Measurements from ENCODE around the gene CERS6.

CERS6 gene

GRCh38 chr2:168599738-168600137 is 143.7 kb downstream of the CERS6 start:
- TF ChIP-seq CTCF (IDR thresholded peaks at IDR 0.05), result no peak

- TF ChIP-seq CTCF (IDR thresholded peaks at IDR 0.05), result no peak
Observed at GRCh38 chr2:168600949-168601348, 144.9 kb downstream of the CERS6 start.

- no peak for TF ChIP-seq CTCF (IDR thresholded peaks at IDR 0.05)
Observed at GRCh38 chr2:168601741-168602140, 145.7 kb downstream of the CERS6 start.

GRCh38 chr2:168602379-168602778 is 146.3 kb downstream of the CERS6 start:
- no peak for TF ChIP-seq CTCF (IDR thresholded peaks at IDR 0.05)

GRCh38 chr2:168602846-168603401 is 146.9 kb downstream of the CERS6 start:
- TF ChIP-seq CTCF (IDR thresholded peaks at IDR 0.05), result no peak

- TF ChIP-seq CTCF (IDR thresholded peaks at IDR 0.05), result no peak
Observed at GRCh38 chr2:168603439-168603961, 147.4 kb downstream of the CERS6 start.

GRCh38 chr2:168604252-168604651 is 148.2 kb downstream of the CERS6 start:
- no peak for TF ChIP-seq CTCF (IDR thresholded peaks at IDR 0.05)

GRCh38 chr2:168607992-168608391 is 151.9 kb downstream of the CERS6 start:
- TF ChIP-seq CTCF (IDR thresholded peaks at IDR 0.05), result no peak

All from LNCAP (cell line).